IPS DF 6.9 (cell line): ENCODE results near the gene NCOR1.
"Not testable (repeated sequence)": the region's sequence is repeated elsewhere in the genome, so short reads cannot be mapped to it uniquely, and the experiment has no call there.

Experiments
- DNase-seq: peaks from one replicate; pipeline ENCODE4 v3.0.0-alpha.2; 2013; ENCODE audit warnings: low read depth, low spot score
- H3K27ac ChIP-seq: one replicate; pipeline ENCODE4 v1.5.1; 2013; ENCODE audit warnings: low read length, control low read depth
- H3K27me3 ChIP-seq: 2 replicates; pipeline ENCODE4 v1.6.1; 2013; ENCODE audit warnings: mild to moderate bottlenecking, low read length; ENCODE audit not compliant: control insufficient read depth, insufficient read depth
- H3K36me3 ChIP-seq: 2 replicates; pipeline ENCODE4 v1.6.1; 2013; ENCODE audit warnings: low read length; ENCODE audit not compliant: control insufficient read depth, insufficient read depth
- H3K4me1 ChIP-seq: 2 replicates; pipeline ENCODE4 v1.6.1; 2013; ENCODE audit warnings: low read length; ENCODE audit not compliant: control insufficient read depth, insufficient read depth
- H3K4me3 ChIP-seq: 2 replicates; pipeline ENCODE4 v1.5.1; 2013; ENCODE audit warnings: mild to moderate bottlenecking, low read length
- H3K9me3 ChIP-seq: 2 replicates; pipeline ENCODE4 v1.6.1; 2013; ENCODE audit warnings: low read length, inconsistent platforms; ENCODE audit not compliant: control insufficient read depth, insufficient read depth
- WGBS: extraction: QIAGEN DNeasy Blood & Tissue Kit; methylation state at CpG from one replicate; pipeline ENCODE4 v1.1.7; 2013; ENCODE audit warnings: mixed read lengths, missing lambda C conversion rate; ENCODE audit not compliant: insufficient read length, insufficient coverage; 5-methylcytosine and 5-hydroxymethylcytosine counted together

NCOR1 gene

DNA sequence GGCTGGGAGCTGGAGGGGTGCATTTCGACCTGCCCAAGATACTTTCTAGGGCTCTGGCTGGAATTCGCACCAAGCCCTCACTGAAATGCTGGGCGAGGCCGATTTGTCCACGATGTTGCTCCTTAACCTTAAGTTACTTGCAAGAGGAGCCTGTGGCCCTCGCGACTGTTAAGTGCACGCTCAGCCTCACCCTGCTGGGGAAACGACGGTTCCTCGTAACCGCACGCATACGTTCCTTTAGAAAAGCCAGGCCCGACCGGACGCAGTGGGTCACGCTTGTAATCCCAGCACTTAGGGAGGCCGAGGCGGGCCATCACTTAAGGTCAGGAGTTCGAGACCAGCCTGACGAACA, 607 bp upstream of the NCOR1 start:
- no CpG with 5 or more reads among the region's 22 CpGs for WGBS
- Histone ChIP-seq H3K9me3 (no peaks in the 10 kb centered on the region), H3K4me3 (peak overlapping the region; percentile 94; the same call in 1 of the 2 replicates), H3K36me3 (no peaks in the 10 kb centered on the region; the same call in 1 of the 2 replicates), H3K27ac (no peak overlapping the region), H3K27me3 (no peaks in the 10 kb centered on the region), H3K4me1 (no peaks in the 10 kb centered on the region)
- DNase-seq: peak; percentile 29

GRCh38 chr17:16215002-16215272, 397 bp downstream of the NCOR1 start:
- Histone ChIP-seq H3K36me3 (no peaks in the 10 kb centered on the region; the same call in 1 of the 2 replicates), H3K27ac (no peak overlapping the region), H3K4me1 (no peaks in the 10 kb centered on the region), H3K4me3 (peak overlapping the region; percentile 94), H3K9me3 (no peaks in the 10 kb centered on the region), H3K27me3 (no peaks in the 10 kb centered on the region)
- no peak for DNase-seq
- no CpG with 5 or more reads among the region's 27 CpGs for WGBS

DNA sequence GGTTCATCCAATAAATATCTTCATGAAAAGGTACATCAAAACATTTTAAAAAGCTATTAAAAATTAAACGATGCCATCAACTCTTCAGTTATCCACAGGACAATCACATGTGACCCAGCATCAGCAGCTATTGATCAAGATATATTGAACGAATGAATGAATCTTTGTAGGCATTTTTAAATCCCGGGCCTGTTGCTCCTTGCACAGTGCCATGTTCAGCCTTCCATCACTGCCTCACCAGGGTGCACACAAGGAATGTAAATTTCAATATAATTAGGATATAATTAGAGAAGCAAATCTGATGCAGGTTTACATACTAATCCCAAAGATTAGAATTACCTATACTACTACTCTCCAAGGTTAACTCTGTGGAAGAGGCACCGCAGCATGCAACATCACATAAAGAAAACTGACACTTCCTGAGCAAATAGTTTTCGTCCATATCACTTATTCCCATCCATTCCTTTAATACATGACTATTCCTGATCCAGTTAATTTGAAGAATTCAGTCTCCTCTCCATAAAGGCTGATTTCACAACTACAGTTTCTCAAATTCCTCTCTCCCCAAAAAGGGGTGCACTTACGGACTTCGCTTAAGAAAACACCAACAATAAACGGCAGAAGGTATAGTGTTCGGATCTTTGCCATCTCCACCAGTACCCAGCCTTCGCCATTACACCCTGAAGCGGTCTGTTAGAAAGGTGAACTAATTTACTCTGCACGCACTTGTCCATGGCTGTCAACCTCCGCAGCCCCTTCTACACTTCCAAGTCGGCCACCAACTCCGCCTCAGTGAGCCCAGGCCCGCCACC, 938 bp downstream of the NCOR1 start:
- Histone ChIP-seq H3K4me1 (no peaks in the 10 kb centered on the region), H3K9me3 (no peaks in the 10 kb centered on the region), H3K27ac (no peak overlapping the region), H3K4me3 (peak overlapping the region; percentile 94), H3K27me3 (no peaks in the 10 kb centered on the region), H3K36me3 (no peaks in the 10 kb centered on the region; the same call in 1 of the 2 replicates)
- WGBS: no CpG with 5 or more reads among the region's 16 CpGs
- DNase-seq: no peak

DNA sequence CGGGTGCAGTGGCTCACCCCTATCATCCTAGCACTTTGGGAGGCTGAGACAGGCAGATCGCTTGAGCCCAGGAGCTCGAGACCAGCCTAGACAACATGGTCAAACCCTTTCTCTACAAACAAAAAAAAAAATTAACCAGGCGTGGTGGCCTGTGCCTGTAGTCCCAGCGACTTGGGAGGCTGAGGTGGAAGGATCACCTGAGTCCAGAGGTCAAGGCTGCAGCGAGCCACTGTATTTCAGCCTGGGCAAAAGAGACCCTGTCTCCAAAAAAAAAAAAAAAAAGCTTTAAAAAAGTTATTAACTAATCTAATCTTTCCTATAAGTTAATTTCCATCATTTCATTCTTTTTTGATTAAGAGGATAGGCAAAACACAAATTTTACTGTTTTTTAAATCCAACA, 2.5 kb downstream of the NCOR1 start:
- DNase-seq: no peak
- no CpG with 5 or more reads among the region's 6 CpGs for WGBS
- Histone ChIP-seq H3K9me3 (no peaks in the 10 kb centered on the region), H3K27me3 (no peaks in the 10 kb centered on the region), H3K4me3 (no peak overlapping the region), H3K36me3 (no peaks in the 10 kb centered on the region; the same call in 1 of the 2 replicates), H3K4me1 (no peaks in the 10 kb centered on the region), H3K27ac (no peak overlapping the region)

DNA sequence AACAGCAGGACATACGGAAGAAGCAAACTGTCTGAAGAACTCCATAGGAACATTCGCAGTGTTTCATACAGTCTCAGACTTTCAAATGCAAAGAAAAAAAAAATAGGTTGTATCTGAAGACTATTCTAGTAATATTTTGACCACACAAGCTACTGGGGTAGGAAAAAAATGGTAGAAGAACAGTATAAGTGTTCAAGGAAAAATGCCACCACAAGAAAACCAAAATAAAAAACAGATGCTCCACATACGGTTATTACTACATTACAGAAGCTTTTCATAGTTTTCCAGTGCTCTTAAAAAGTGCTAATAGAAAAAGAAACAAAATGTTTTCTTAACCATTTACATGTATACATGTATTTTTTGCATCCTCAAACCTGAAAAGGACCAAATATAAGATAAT, 3.7 kb downstream of the NCOR1 start:
- no peak overlapping the region for H3K27ac ChIP-seq
- H3K36me3 ChIP-seq: no peaks in the 10 kb centered on the region; the same call in 1 of the 2 replicates
- H3K4me3 ChIP-seq: no peak overlapping the region
- H3K4me1 ChIP-seq: no peaks in the 10 kb centered on the region
- no CpG with 5 or more reads among the region's 3 CpGs for WGBS
- DNase-seq: no peak
- H3K9me3 ChIP-seq: no peaks in the 10 kb centered on the region
- H3K27me3 ChIP-seq: no peaks in the 10 kb centered on the region

DNA sequence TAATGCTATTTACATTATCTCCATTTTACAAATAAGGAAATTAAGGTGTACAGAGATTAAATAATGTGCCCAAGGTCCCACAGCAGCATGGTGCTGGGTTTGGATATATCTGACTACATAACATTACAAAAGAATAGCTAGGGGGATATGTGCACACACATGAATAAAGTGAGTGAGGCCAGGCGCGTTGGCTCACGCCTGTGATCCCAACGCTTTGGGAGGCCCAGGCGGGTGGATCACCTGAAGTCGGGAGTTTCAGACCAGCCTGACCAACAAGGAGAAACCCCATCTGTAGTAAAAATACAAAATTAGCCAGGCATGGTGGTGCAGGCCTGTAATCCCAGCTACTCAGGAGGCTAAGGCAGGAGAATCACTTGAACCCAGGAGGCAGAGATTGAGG, 10.6 kb downstream of the NCOR1 start:
- H3K9me3 ChIP-seq, H3K27me3 ChIP-seq, H3K27ac ChIP-seq, H3K4me1 ChIP-seq, DNase-seq, H3K36me3 ChIP-seq, H3K4me3 ChIP-seq: not testable (repeated sequence)
- WGBS: no CpG with 5 or more reads among the region's 6 CpGs

DNA sequence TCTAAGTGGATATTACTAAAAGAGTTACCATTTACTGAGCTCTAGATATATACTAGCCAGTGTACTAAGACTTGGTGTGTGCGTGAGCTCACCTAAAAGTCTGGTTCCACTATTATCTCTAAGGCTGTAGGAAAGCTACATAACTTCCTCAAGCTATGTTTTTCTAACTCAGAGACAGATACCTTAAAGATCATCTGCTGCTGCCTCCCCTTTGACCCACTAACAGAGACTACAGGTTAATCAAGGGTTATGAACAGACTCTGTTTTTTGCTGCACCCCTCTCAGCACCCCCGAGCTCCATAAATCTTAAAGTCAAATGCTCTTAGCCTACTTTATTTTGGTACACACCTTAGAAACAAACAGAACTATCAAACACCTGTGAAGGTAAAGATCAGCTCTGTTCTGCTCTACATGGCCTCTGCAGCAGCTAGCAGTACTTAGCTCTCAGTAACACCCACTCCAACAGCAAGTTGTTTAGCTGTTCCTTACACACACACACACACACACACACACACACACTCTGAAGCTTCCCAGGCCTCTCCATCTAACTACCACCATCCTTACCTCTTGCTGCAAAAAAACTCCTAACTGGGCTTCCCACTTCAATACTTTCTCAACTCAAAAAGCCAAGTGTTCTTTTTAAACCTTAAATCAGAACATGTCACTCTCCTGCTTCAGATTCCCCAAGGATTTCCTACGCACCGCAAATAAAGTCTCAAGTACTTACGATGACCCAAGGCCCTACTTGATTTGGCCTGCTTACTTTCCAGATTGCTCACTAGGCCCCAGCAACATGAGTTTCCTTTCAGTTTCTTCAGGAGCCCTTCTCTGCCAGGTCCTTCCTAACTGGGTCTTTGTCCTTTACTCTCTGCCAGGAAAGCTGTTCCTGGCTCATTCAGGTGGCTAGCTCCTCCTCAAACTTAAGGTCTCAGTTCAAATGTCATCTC, 12.5 kb downstream of the NCOR1 start:
- WGBS: no CpG with 5 or more reads among the region's 5 CpGs
- not testable (repeated sequence) for H3K27me3 ChIP-seq, DNase-seq, H3K4me1 ChIP-seq, H3K9me3 ChIP-seq, H3K27ac ChIP-seq, H3K36me3 ChIP-seq, H3K4me3 ChIP-seq

- not testable (repeated sequence) for H3K4me1 ChIP-seq, H3K9me3 ChIP-seq, H3K27me3 ChIP-seq, H3K27ac ChIP-seq, H3K36me3 ChIP-seq, DNase-seq, H3K4me3 ChIP-seq
- WGBS: no CpG with 5 or more reads among the region's 13 CpGs
Measured at GRCh38 chr17:16201693-16202131, 13.6 kb downstream of the NCOR1 start.

- no peak overlapping the region for H3K27ac ChIP-seq
- no peaks in the 10 kb centered on the region for H3K27me3 ChIP-seq
- DNase-seq: peak; percentile 5
- no peak overlapping the region for H3K4me3 ChIP-seq
- H3K4me1 ChIP-seq: no peaks in the 10 kb centered on the region
- no peaks in the 10 kb centered on the region; the same call in 1 of the 2 replicates for H3K36me3 ChIP-seq
- H3K9me3 ChIP-seq: no peaks in the 10 kb centered on the region
- WGBS: no CpG with 5 or more reads among the region's 6 CpGs
Measured at GRCh38 chr17:16199093-16199492, 16.2 kb downstream of the NCOR1 start.

DNA sequence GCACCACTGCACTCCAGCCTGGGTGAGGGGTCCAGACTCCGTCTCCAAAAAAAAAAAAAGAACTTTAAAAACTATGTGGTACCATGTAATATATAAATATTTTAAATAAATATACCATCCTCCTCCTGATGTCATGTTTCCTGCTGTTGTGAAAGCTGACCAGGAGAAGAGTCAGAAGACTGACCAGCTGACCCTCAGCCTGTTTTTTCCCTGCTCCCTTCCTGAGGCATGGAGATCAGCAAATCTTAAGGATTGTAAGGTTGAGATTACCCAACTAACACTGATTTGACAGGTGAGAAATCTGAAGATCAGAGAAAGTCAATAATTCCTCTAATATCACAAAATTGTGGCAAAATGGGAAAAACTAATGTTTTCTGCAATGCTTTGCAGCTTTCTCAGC, 18.1 kb downstream of the NCOR1 start:
- Histone ChIP-seq H3K4me1 (no peaks in the 10 kb centered on the region), H3K27me3 (no peaks in the 10 kb centered on the region), H3K9me3 (no peaks in the 10 kb centered on the region), H3K27ac (no peak overlapping the region), H3K4me3 (no peak overlapping the region), H3K36me3 (no peaks in the 10 kb centered on the region; the same call in 1 of the 2 replicates)
- no CpG with 5 or more reads among the region's 1 CpG for WGBS
- no peak for DNase-seq
